PFSK-1 (cell line): ENCODE data around the gene TAF8.

Experiments used
- POLR2AphosphoS5 ChIP-seq: IDR thresholded peaks from 2 replicates; pipeline ENCODE4 v1.6.1; 2012; ENCODE audit warnings: low read depth, mild to moderate bottlenecking, control low read depth, low read length, moderate library complexity
- SIN3A ChIP-seq: IDR thresholded peaks from 2 replicates; pipeline ENCODE4 v1.6.1; 2012; ENCODE audit warnings: mild to moderate bottlenecking, low read length, moderate library complexity, borderline replicate concordance; ENCODE audit not compliant: insufficient read depth
- TF ChIP-seq, protein P1 (sequence below), 2 experiments: IDR thresholded peaks; 2 replicates each; pipeline versions ENCODE4 v1.6.1 to v1.8.0; 2011 to 2012; ENCODE audit warnings: low read depth in 2 of 2, low read length in 2 of 2, control low read depth in 1 of 2, inconsistent platforms in 1 of 2, mild to moderate bottlenecking in 1 of 2, moderate library complexity in 1 of 2; ENCODE audit not compliant: insufficient read depth in 1 of 2

DNA sequence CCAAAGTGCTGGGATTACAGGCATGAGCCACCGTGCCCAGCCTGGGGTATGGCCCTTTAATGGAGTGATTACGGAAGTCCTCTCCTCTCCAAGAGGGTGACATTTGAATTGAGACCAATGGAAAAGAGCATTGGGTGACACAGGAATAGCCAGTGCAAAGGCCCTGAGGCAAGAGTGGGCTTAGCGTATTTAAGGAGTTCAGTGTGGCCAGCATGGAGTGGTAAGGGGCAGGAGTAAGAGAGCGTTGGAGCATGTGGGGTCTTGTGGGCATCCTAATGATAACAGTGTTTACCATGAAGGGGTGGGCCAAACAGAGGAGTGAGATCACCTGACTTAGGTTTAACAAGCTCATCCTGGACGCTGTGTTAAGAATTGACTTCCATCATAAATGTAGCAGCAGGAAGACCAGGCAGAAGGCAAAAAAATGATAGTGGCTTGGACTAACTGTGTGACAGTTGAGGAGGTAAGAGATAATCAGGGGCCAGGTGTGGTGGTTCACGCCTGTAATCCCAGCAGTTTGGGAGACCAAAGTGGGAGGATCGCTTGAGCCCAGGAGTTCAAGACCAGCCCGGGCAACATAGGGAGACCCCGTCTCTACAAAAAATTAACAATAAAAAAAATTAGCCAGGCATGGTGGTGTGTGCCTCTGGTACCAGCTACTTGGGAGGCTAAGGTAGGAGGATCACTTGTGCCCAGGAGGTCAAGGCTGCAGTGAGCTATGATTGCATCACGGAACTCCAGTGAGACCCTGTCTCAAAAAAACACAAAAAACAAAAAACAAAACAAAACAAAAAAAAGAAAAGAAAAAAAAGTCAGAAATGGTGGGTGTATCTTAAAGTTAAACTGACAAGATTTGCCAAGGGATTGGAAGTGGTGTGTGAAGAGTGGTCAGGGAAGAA, 40.7 kb downstream of the TAF8 start:
- TF ChIP-seq POLR2AphosphoS5: no peak
- TF ChIP-seq SIN3A: no peak
- TF ChIP-seq, protein P1, sequence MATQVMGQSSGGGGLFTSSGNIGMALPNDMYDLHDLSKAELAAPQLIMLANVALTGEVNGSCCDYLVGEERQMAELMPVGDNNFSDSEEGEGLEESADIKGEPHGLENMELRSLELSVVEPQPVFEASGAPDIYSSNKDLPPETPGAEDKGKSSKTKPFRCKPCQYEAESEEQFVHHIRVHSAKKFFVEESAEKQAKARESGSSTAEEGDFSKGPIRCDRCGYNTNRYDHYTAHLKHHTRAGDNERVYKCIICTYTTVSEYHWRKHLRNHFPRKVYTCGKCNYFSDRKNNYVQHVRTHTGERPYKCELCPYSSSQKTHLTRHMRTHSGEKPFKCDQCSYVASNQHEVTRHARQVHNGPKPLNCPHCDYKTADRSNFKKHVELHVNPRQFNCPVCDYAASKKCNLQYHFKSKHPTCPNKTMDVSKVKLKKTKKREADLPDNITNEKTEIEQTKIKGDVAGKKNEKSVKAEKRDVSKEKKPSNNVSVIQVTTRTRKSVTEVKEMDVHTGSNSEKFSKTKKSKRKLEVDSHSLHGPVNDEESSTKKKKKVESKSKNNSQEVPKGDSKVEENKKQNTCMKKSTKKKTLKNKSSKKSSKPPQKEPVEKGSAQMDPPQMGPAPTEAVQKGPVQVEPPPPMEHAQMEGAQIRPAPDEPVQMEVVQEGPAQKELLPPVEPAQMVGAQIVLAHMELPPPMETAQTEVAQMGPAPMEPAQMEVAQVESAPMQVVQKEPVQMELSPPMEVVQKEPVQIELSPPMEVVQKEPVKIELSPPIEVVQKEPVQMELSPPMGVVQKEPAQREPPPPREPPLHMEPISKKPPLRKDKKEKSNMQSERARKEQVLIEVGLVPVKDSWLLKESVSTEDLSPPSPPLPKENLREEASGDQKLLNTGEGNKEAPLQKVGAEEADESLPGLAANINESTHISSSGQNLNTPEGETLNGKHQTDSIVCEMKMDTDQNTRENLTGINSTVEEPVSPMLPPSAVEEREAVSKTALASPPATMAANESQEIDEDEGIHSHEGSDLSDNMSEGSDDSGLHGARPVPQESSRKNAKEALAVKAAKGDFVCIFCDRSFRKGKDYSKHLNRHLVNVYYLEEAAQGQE (IDR thresholded peaks at IDR 0.05; ENCODE audit: insufficient read depth in 1 of 2, low read depth in 2 of 2, low read length in 2 of 2): no peak
